SH-SY5Y (cell line): Measurements from ENCODE around the gene CAPN14.

ENCODE experiments used
- GATA2 ChIP-seq: IDR thresholded peaks from 2 replicates; pipeline ENCODE4 v1.6.1; 2011; ENCODE audit warnings: mild to moderate bottlenecking, low read depth, low read length
- GATA3 ChIP-seq: IDR thresholded peaks from 2 replicates; pipeline ENCODE4 v1.6.1; 2011; ENCODE audit warnings: low read depth, mild to moderate bottlenecking, low read length, moderate library complexity

GRCh38 chr2:31163011-31163539, 54.2 kb downstream of the CAPN14 start:
- TF ChIP-seq GATA2 = no peak
- no peak for TF ChIP-seq GATA3
